Transverse colon (tissue), 3 donors: Measurements from ENCODE around the gene KBTBD3.

Source experiments
- CTCF ChIP-seq, 5 experiments: fragments of 200-600 bp in 3 of 5; fragments of 450-650 bp in 2 of 5; sonication (generic) in 3 of 5; IDR thresholded peaks; 1 replicate in 2 of 5; 2 replicates in 3 of 5; pipeline ENCODE4 v1.5.1; 2016 to 2017; ENCODE audit warnings: antibody characterized with exemption in 5 of 5, inconsistent platforms in 3 of 5, mild to moderate bottlenecking in 2 of 5, moderate library complexity in 1 of 5
- EP300 ChIP-seq: sonication (generic); formaldehyde crosslinking; IDR thresholded peaks from one replicate; pipeline ENCODE4 v1.6.1; 2017; ENCODE audit warnings: antibody characterized with exemption, low read depth

- TF ChIP-seq EP300 (no peak), CTCF (IDR thresholded peaks at IDR 0.05) (no peak)
Observed at GRCh38 chr11:106086135-106086534, 9.0 kb upstream of the KBTBD3 start.
